KBM-7 (cell line): ENCODE measurements around the gene TMEM131.
"Not testable (repeated sequence)": the region's sequence is repeated elsewhere in the genome, so short reads cannot be mapped to it uniquely, and the experiment has no call there.

Source experiments
- DNase-seq: peaks from one replicate; pipeline ENCODE4 v3.0.0-alpha.2; 2015
- in situ Hi-C: fragments of 300-500 bp; cut with MboI; formaldehyde crosslinking; loops from 2 replicates; pipeline ENCODE4 v1.14.3; 2020; ENCODE audit warnings: low sequenced_read_pairs, low pct_unique_long_range_greater_than_20kb, mixed read lengths

Gene TMEM131

GRCh38 chr2:97965116-97965515 is 30.6 kb downstream of the TMEM131 start:
- no peak for DNase-seq
- in situ Hi-C loops = no loop called here

DNA sequence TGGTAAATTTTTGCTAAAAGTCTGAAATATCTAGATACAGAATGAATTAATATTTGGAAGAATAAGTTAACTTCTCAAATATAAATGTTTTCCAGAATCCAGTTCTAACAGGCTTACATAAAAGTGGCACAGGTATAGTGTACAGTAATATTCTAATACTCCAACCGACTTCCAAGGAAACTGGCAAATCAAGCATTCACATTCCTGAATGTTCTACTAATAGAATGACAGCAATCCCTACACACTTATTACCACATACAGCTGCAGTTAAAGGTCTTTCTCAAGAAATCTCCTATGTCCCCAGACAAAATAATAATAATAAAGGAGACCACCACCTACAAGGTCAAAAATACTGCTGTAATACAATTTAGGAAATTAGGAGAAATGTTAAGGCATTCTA is 31.9 kb downstream of the TMEM131 start:
- no peak for DNase-seq
- in situ Hi-C loops = no loop called here

DNA sequence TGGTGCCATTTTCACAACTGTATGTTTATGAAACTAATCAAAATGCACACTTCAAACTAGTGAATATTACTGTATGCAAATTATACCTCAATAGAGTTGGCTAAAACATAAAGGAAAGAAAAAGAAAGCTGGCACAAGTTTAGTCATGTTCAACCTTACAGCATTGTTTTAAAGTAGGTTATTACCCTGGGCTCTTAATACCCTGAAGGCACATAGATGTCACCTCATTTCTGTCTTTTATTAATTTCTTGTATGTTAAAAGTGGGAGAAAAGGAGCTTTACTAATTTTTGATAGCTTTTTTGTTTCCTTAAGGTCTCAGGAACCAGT is 32.7 kb downstream of the TMEM131 start:
- in situ Hi-C loops = no loop called here
- DNase-seq = no peak

- in situ Hi-C loops = no loop called here
These were observed 34.2 kb downstream of the TMEM131 start for GRCh38 chr2:97961534-97961933.

GRCh38 chr2:97958184-97958583 is 37.6 kb downstream of the TMEM131 start:
- no peak for DNase-seq
- in situ Hi-C loops = no loop called here

More at GRCh38 chr2:97961534-97961933, 34.2 kb downstream of the TMEM131 start:
- DNase-seq = no peak

- in situ Hi-C loops = no loop called here
- DNase-seq = no peak
These were observed 38.1 kb downstream of the TMEM131 start for GRCh38 chr2:97957432-97958183.

DNA sequence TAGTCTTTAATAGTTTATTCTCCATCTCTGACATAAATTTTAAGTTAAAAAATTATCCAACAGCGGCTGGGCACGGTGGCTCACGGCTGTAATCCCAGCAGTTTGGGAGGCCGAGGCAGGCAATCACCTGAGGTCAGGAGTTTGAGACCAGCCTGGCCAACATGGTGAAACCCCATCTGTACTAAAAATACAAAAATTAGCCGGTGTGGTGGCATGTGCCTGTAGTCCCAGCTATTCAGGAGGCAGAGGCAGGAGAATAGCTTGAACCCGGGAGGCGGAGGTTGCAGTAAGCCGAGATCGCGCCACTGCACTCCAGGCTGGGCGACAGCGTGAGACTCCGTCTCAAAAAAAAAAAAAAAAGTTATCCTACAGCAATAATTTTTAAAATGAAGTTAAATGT is 39.0 kb downstream of the TMEM131 start:
- DNase-seq, in situ Hi-C loops: not testable (repeated sequence)

GRCh38 chr2:97953853-97954252 is 41.9 kb downstream of the TMEM131 start:
- in situ Hi-C loops = no loop called here
- DNase-seq = no peak

GRCh38 chr2:97952357-97952756 is 43.4 kb downstream of the TMEM131 start:
- in situ Hi-C loops = no loop called here
- DNase-seq = no peak

DNA sequence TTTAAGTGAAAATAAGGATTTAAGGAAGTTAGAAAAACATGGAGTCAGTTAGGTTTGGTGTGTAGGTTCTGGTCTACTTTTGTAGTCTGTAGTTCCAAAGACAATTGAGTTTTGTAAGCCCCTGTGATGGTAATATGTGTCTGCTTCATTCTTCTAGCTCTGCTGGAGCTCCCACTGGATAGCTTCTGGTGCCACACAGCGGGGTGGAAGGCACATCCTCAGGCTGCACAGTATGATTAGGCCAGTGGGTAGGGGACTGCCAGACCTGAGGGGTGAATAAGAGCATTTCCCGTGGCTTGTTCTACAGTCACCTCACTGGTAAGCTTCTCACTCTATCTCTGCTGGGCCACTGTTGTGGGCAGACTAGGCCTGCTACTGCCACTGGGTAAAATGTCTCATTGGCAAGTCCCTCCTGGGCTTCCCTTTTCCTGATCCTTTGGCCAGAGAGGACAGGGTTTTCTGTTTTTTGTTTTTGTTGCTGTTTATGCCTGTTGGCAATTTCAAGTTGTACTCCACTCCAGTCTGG is 44.5 kb downstream of the TMEM131 start:
- DNase-seq = no peak
- in situ Hi-C loops = no loop called here

DNA sequence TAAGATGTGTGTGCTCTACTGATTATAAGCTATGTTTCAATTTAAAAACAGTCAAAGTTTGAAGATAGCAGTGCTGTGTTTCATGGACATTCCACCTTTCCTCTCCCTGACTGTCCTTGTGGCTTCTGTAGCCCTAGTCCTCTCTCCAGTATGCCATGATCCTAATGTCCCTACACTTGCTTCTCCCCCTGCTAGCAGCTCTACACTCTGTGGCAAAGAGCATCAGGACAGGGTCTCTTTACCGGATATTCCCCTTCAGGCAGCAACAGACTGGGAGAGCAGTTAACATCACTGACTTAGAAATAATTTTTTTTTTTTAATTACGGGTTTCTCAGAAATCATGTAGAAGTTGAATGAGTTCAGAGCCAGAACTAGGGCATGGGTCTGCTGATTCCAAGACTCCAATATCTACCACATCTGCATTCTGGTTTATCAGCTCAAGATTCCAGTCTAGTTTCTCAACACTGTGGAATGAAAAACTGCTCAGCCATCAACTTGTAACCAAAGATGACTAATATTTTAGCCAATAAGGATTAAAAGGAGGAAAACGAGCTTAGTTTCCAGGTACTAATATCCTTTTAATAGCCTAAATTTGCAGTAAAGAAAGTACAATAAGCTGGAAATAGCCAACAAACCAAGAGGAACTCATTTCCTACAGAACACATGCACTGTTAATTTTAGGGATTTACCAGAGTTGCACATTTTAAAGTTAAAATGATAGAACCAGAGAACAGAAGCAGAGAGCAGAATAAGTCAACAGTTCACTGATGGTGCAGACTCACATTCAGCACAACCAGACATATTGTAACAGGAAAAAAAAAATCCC is 45.2 kb downstream of the TMEM131 start:
- DNase-seq = no peak
- in situ Hi-C loops = no loop called here

- DNase-seq = no peak
These were observed 46.8 kb downstream of the TMEM131 start for GRCh38 chr2:97948926-97949325.

GRCh38 chr2:97945791-97946190 is 50.0 kb downstream of the TMEM131 start:
- in situ Hi-C loops = no loop called here
- DNase-seq = no peak

More at GRCh38 chr2:97948926-97949325, 46.8 kb downstream of the TMEM131 start:
- in situ Hi-C loops = no loop called here

- in situ Hi-C loops = no loop called here
- no peak for DNase-seq
These were observed 58.9 kb downstream of the TMEM131 start for GRCh38 chr2:97936881-97937280.

- in situ Hi-C loops = no loop called here
- no peak for DNase-seq
These were observed 59.5 kb downstream of the TMEM131 start for GRCh38 chr2:97936199-97936598.

- in situ Hi-C loops = no loop called here
- peak; percentile 19 for DNase-seq
These were observed 60.0 kb downstream of the TMEM131 start for GRCh38 chr2:97935719-97936161.

DNA sequence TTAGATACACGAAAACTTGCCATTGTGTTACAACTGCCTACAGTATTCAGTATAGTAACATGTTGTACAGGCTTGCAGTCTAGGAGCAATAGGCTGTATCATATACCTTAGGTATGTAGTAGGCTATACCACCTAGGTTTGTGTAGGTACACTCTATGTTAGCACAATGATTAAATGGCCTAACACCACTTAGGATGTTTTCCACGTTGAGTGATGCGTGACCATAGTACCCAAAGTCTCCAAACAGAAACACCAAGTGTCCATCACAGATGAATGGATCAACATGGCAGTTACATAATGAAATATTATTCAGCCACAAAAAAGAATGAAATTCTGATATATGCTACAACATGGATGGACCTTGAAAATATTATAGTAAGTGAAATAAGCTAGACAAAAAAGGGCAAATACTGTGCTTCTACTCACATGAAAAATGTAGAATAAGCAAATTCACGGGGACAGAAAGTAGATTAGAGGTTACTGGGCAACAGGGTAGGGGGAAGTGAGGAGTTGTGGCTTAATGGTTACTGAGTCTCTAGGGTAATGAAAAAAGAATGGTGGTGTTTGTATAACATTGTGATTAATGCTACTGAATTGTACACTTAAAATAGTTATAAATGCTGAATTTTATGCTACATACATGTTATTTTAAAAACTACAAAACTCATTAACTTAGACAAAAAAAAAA is 62.6 kb downstream of the TMEM131 start:
- DNase-seq = no peak
- in situ Hi-C loops = no loop called here

- no peak for DNase-seq
- in situ Hi-C loops = no loop called here
These were observed 63.9 kb downstream of the TMEM131 start for GRCh38 chr2:97931858-97932225.

DNA sequence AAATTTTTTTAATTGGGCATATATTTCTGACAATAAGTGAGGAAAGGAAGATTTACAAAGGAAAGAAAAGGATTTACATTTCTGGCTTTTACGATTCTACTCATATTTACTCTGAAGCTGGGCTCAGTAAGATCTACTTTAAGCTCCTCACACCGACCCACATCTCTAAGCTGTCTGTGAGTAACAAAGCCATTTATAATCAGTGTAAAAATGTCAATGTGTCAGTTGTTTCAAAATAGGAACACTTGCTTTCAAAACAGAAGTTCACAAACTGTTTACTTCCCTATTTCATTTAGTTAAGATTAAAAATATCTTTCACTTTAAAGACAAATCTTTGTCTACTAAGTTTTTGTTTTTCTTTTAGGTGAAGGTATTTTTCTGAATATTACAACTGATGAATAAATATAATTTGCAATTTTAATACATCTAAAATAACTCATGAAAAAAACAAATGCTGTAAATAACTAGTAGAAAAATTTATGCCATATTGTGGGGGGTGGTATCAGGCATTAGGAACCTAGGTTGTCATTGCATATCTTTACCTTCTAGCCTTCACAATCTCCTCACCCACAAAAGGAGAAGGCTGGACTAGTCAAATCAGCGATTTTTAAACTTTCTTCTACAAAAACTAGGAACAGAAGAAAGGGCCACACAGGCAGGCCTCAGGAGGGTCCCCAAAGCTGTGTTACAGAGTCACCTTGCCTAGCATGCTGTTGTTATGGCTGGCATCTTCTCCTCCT is 64.5 kb downstream of the TMEM131 start:
- in situ Hi-C loops = no loop called here
- DNase-seq = peak; percentile 23
